Muscle of leg (tissue), 11 donors: Measurements from ENCODE around the gene PCSK2. TPM values are rescaled to one million over a fixed set of nuclear protein-coding genes. Genes with fewer than 3 reads are reported as not detected.
"Not testable (repeated sequence)": the region's sequence is repeated elsewhere in the genome, so short reads cannot be mapped to it uniquely, and the experiment has no call there.

Experiments used
- DNase-seq: peaks from one replicate; pipeline ENCODE4 v3.0.0; 2013
- H3K27ac ChIP-seq: one replicate; pipeline ENCODE4 v1.5.1; 2013; ENCODE audit warnings: mild to moderate bottlenecking, low read length, control low read depth
- H3K27me3 ChIP-seq: one replicate; pipeline ENCODE4 v1.6.1; 2013; ENCODE audit warnings: low read length; ENCODE audit not compliant: control insufficient read depth, insufficient read depth
- H3K36me3 ChIP-seq: one replicate; pipeline ENCODE4 v1.6.1; 2013; ENCODE audit warnings: low read length; ENCODE audit not compliant: control insufficient read depth, insufficient read depth
- H3K4me1 ChIP-seq: one replicate; pipeline ENCODE4 v1.6.1; 2013; ENCODE audit warnings: low read length; ENCODE audit not compliant: control insufficient read depth, insufficient read depth
- H3K4me3 ChIP-seq: one replicate; pipeline ENCODE4 v1.5.1; 2013; ENCODE audit warnings: low read length, control low read depth
- H3K9me3 ChIP-seq: replicated peaks from 2 replicates; pipeline ENCODE4 v1.6.1; 2013; ENCODE audit warnings: low read depth, low read length; ENCODE audit not compliant: control insufficient read depth
- WGBS: methylation state at CpG from one replicate; pipeline ENCODE4 v1.1.5; 2013; ENCODE audit warnings: missing lambda C conversion rate; ENCODE audit not compliant: insufficient coverage; 5-methylcytosine and 5-hydroxymethylcytosine counted together
- polyA plus RNA-seq, 8 donors: library from polyadenylated mRNA; unstranded; fragments of 120-200 nt; gene quantifications; one replicate each; pipeline versions ENCODE4 v1.2.1 to v1.2.3, GENCODE V29; 2013; ENCODE audit warnings: inconsistent platforms in 1 of 8, low replicate concordance in 1 of 8; ENCODE audit not compliant: insufficient read length in 8 of 8, insufficient read depth in 1 of 8
- total RNA-seq: library from RNA; stranded (reverse); fragments of 120-200 nt; gene quantifications from one replicate; pipeline ENCODE4 v1.2.4, GENCODE V29; 2013

Gene PCSK2
- total and polyA plus RNA-seq, 9 donors = 0.27 to 4.0 (median 0.82) TPM

DNA sequence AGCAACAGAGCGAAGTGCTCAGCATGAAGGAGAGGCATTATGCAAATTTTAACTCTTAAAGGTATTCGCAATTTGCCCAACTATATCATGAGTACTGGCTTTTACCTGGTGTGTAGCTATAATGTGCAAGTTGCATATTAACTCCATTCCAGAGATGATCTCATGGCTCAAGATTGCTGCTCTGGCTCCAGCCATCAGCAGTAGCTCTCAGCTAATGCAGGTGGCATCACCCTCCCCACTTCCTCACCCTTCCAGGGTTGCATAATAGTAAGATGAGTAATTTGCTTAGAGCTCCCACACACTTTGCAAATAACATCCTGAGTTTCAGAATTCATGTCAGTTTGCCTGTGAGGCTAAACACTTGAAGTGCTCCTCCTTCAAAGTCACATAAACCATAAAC, 15.9 kb upstream of the PCSK2 start:
- Histone ChIP-seq H3K27ac (no peak overlapping the region), H3K27me3 (peaks cover 2% of the 10 kb centered on the region), H3K4me3 (no peak overlapping the region), H3K36me3 (no peaks in the 10 kb centered on the region), H3K9me3 (no peaks in the 10 kb centered on the region), H3K4me1 (no peaks in the 10 kb centered on the region)
- no peak for DNase-seq
- WGBS = no CpG with 5 or more reads among the region's 2 CpGs

- DNase-seq = no peak
- H3K4me3 ChIP-seq = no peak overlapping the region
- H3K36me3 ChIP-seq = no peaks in the 10 kb centered on the region
- no peaks in the 10 kb centered on the region for H3K9me3 ChIP-seq
- H3K27ac ChIP-seq = no peak overlapping the region
- H3K4me1 ChIP-seq = no peaks in the 10 kb centered on the region
- no peaks in the 10 kb centered on the region for H3K27me3 ChIP-seq
Observed at GRCh38 chr20:17215167-17215566, 11.7 kb upstream of the PCSK2 start.

DNA sequence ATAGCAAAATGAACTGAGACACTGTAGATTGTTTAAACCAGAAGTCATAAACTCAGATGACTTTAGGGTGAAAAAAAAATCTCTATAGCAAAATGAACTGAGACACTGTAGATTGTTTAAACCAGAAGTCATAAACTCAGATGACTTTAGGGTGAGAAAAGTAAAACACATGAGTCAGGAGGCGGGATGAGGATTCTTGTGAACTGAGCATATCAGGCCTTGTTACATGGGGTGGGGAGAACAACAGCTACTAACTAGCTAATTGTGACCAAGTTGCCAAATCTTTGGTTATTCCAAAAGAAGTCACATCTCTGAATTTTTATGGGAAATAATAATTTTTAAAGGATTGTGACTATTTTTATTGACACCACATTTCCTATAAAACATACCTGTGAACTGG, 7.0 kb upstream of the PCSK2 start:
- not testable (repeated sequence) for H3K36me3 ChIP-seq, DNase-seq, H3K4me1 ChIP-seq, H3K9me3 ChIP-seq, H3K27ac ChIP-seq, H3K27me3 ChIP-seq, H3K4me3 ChIP-seq
- 100% methylated on average over 1 of the region's 1 CpG for WGBS

DNA sequence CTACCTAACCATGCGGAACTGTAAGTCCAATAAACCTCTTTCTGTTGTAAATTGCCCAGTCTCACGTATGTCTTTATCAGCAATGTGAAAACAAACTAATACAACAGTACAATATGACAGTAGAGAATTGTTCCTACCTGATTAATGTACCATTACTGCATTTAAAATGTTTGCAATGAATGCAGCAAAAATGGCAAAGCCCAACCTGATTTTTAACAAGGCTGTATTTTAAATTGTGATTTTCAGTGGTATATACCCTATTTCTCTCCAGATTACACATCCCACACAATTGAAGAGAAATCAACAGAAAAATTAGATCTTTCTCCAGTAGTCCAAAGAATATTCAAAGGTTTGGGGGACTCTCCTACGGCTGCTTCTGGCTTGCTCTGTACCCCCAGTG, 3.3 kb upstream of the PCSK2 start:
- Histone ChIP-seq H3K4me1 (peaks cover 18% of the 10 kb centered on the region), H3K27ac (no peak overlapping the region), H3K36me3 (no peaks in the 10 kb centered on the region), H3K9me3 (no peaks in the 10 kb centered on the region), H3K27me3 (peaks cover 39% of the 10 kb centered on the region), H3K4me3 (no peak overlapping the region)
- peak; percentile 16 for DNase-seq
- WGBS = no CpG with 5 or more reads among the region's 3 CpGs

DNA sequence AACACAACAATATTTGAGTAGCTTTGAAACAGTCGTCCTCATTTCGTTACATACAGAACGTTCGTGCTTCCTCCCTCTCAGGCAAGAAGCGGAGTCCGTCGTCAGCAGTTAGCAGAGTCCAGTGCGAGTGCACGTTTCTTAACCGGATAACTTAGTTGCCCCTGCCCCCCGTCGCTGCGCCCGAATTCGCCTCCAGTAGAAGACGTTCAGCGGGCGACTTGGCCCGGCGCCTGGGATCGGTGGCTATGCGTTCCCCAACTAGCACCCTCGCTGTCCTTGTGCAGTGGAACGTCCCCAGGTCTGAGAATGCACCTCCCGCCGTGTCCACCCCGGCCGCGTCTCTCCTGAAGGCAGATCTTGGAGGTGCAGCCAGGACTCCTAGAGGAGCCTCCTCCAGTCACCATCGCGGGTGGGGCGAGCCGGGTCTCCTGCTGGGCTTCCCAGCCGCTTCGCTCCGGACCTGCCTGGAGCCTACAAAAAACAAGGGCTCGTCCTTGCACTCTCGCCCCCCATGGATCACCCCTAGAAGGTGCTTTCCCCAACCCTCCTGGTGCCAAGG, 910 bp upstream of the PCSK2 start:
- DNase-seq = peak; percentile 4
- peak overlapping the region; percentile 27 for H3K4me3 ChIP-seq
- WGBS = 2% methylated on average over 36 of the region's 38 CpGs
- no peaks in the 10 kb centered on the region for H3K36me3 ChIP-seq
- peaks cover 50% of the 10 kb centered on the region for H3K27me3 ChIP-seq
- H3K27ac ChIP-seq = no peak overlapping the region
- H3K4me1 ChIP-seq = peaks cover 18% of the 10 kb centered on the region
- no peaks in the 10 kb centered on the region for H3K9me3 ChIP-seq

DNA sequence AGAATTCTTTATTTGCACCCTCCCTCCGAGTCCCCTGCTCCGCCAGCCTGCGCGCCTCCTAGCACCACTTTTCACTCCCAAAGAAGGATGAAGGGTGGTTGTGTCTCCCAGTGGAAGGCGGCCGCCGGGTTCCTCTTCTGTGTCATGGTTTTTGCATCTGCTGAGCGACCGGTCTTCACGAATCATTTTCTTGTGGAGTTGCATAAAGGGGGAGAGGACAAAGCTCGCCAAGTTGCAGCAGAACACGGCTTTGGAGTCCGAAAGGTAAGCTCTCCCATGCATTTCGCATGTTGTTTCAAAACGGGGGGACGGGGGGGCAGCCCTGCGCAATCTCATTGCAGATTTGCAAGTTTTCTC, 357 bp downstream of the PCSK2 start:
- WGBS = 2% methylated on average over 12 of the region's 17 CpGs
- no peaks in the 10 kb centered on the region for H3K36me3 ChIP-seq
- H3K27me3 ChIP-seq = peaks cover 52% of the 10 kb centered on the region
- H3K9me3 ChIP-seq = no peaks in the 10 kb centered on the region
- H3K4me1 ChIP-seq = peaks cover 18% of the 10 kb centered on the region
- no peak overlapping the region for H3K27ac ChIP-seq
- no peak overlapping the region for H3K4me3 ChIP-seq
- no peak for DNase-seq

DNA sequence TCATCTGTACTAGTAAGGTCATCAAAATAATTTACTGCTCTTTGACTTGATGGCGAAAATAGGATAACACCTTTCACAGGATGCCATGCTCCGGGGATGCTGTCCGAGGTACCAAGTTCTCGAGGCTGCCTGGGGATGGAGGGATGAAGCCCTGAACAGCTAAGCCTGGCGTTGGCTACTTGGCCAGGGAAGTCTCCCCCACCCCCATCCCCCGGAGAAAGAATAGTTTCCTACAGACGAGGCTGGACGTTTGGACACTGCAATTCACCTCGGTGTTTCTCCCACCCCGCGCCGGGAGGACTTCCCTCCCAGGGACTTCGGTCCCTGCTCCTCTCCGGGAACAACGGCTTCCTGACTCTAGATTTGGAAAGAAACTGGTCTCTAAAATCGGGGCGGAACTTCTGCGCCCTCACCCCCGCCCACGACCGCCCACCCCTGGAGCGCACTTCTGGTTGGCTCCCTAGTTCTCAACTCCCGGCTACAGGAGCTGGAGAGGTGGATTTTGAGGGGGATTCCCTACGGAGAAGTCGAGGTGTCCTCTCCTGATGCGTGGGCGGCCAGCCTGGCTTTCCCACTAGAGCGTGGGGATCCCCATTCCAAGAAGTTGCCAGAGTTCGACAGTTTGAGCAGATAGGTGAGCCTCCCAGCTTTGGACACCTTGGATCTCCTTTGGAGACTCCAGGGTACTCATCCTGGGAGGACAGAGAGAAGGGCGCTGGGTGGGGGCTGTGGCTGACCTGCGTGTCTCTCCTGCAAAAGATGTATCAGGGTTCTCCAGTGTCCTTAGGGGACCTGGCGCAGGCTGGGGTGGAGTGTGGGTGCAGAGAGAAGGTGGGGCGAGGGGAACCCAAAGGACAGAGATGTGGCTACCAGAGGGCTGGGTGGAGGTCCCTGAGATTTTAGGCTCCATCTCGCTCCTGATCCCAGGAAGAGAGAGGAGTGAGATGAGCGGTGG, 1.1 kb downstream of the PCSK2 start:
- Histone ChIP-seq H3K27me3 (peaks cover 52% of the 10 kb centered on the region), H3K4me1 (peaks cover 18% of the 10 kb centered on the region), H3K9me3 (no peaks in the 10 kb centered on the region), H3K27ac (no peak overlapping the region), H3K36me3 (no peaks in the 10 kb centered on the region), H3K4me3 (no peak overlapping the region)
- DNase-seq = peak; percentile 20
- 3% methylated on average over 23 of the region's 35 CpGs for WGBS

- no peaks in the 10 kb centered on the region for H3K9me3 ChIP-seq
- DNase-seq = no peak
- H3K36me3 ChIP-seq = no peaks in the 10 kb centered on the region
- peaks cover 52% of the 10 kb centered on the region for H3K27me3 ChIP-seq
- H3K27ac ChIP-seq = no peak overlapping the region
- 0% methylated on average over 11 of the region's 25 CpGs for WGBS
- H3K4me1 ChIP-seq = peaks cover 18% of the 10 kb centered on the region
- no peak overlapping the region for H3K4me3 ChIP-seq
Observed at GRCh38 chr20:17228624-17229061, 1.8 kb downstream of the PCSK2 start.

DNA sequence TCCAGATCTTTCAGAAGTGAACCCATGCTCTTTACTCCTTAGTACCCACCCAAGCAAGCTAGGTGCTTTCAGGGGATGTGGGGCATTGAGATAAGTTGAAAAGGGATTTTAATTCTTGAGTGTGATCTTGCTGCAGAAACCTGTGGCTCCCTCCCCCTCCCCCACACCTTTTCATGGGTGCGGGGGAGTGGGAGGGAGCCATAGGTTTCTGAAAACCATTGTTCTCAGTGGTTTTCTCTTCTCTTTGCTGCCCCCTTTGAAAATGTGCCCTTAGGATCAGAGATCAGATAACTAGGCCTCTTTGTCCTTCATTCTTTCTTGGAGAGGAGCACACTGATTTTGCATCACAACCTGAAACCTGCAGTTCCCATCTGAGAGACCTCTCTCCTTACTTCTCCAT, 2.4 kb downstream of the PCSK2 start:
- peaks cover 51% of the 10 kb centered on the region for H3K27me3 ChIP-seq
- H3K36me3 ChIP-seq = no peaks in the 10 kb centered on the region
- WGBS = 17% methylated on average over 1 of the region's 1 CpG
- no peak for DNase-seq
- no peak overlapping the region for H3K27ac ChIP-seq
- peaks cover 18% of the 10 kb centered on the region for H3K4me1 ChIP-seq
- H3K4me3 ChIP-seq = no peak overlapping the region
- no peaks in the 10 kb centered on the region for H3K9me3 ChIP-seq

DNA sequence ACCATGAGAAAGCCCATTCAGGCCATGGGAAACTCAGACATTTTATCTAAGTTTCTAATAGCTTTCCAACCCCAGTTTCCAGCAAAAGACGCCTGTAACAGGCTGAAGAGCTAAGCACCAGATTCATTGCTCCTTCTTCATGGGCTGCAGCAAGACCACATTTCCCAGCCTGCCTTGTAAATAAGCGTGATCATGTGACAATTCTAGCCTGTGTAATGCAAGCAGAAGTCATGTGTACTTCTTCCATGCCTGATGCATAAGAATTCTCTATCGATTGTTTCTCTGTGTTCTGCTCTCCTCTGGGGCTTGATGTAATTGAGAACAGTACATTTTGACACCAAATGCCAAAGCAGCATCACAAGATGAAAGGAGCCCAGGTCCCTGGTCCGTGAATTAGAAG, 6.8 kb downstream of the PCSK2 start:
- H3K4me1 ChIP-seq = no peaks in the 10 kb centered on the region
- no peak overlapping the region for H3K4me3 ChIP-seq
- WGBS = 78% methylated on average over 2 of the region's 4 CpGs
- no peak for DNase-seq
- no peaks in the 10 kb centered on the region for H3K9me3 ChIP-seq
- H3K27ac ChIP-seq = no peak overlapping the region
- H3K36me3 ChIP-seq = no peaks in the 10 kb centered on the region
- peaks cover 13% of the 10 kb centered on the region for H3K27me3 ChIP-seq
